H1 (cell line): ENCODE data around the gene EVX2. TPM values are rescaled to one million over a fixed set of nuclear protein-coding genes. Genes with fewer than 3 reads are reported as not detected.

Experiments used
- CTCF ChIA-PET: fragments of 300-600 bp; sonication (Branson Sonifier 250); formaldehyde crosslinking; loops from one replicate; lab custom pipeline; 2021; ENCODE audit not compliant: partially characterized antibody; lab: Charles Lee
- POLR2A ChIA-PET: fragments of 300-600 bp; sonication (Branson Sonifier 250); formaldehyde crosslinking; loops from one replicate; lab custom pipeline; 2021; ENCODE audit warnings: inconsistent platforms; ENCODE audit not compliant: partially characterized antibody; lab: Charles Lee
- DNase-seq, 2 experiments: peaks; one replicate each; pipeline versions ENCODE4 v3.0.0 to v3.0.0-alpha.2; 2010 to 2022; ENCODE audit warnings: low spot score in 2 of 2, low read depth in 1 of 2, mixed read lengths in 1 of 2
- FAIRE-seq: peaks from 2 replicates; lab custom pipeline; 2011; peaks lifted over from hg19 to GRCh38; lab: Jason Lieb, UNC
- H2AFZ ChIP-seq: 2 replicates; pipeline ENCODE4 v1.8.1; 2012; ENCODE audit warnings: low read length, inconsistent platforms
- H2AK5ac ChIP-seq: 2 replicates; pipeline ENCODE4 v1.6.1; 2013; ENCODE audit warnings: low read depth, low read length
- H2BK120ac ChIP-seq: replicated peaks from 2 replicates; pipeline ENCODE3; 2013; ENCODE audit warnings: low read depth, low read length, inconsistent platforms
- H2BK12ac ChIP-seq: 2 replicates; pipeline ENCODE4 v1.6.1; 2013; ENCODE audit warnings: low read depth, low read length
- H2BK15ac ChIP-seq: 2 replicates; pipeline ENCODE4 v1.6.1; 2013; ENCODE audit warnings: low read length
- H2BK20ac ChIP-seq: 2 replicates; pipeline ENCODE4 v1.6.1; 2013; ENCODE audit warnings: low read length
- H2BK5ac ChIP-seq: 2 replicates; pipeline ENCODE4 v1.6.1; 2013; ENCODE audit warnings: low read depth, low read length
- H3K14ac ChIP-seq: 2 replicates; pipeline ENCODE4 v1.6.1; 2013; ENCODE audit warnings: inconsistent platforms; ENCODE audit not compliant: insufficient read length
- H3K18ac ChIP-seq: 2 replicates; pipeline ENCODE4 v1.6.1; 2013; ENCODE audit warnings: low read length; ENCODE audit errors: extremely low read depth
- H3K23ac ChIP-seq: 2 replicates; pipeline ENCODE4 v1.6.1; 2013; ENCODE audit warnings: inconsistent platforms; ENCODE audit not compliant: insufficient read length
- H3K23me2 ChIP-seq: 2 replicates; pipeline ENCODE4 v1.6.1; 2013; ENCODE audit warnings: low read depth, low read length
- H3K27ac ChIP-seq: 2 replicates; pipeline ENCODE4 v1.6.1; 2011; ENCODE audit warnings: low read depth, low read length, inconsistent platforms
- H3K27me3 ChIP-seq, 4 experiments: replicated peaks in 1 of 4; 1 replicate in 1 of 4; 2 replicates in 3 of 4; pipeline versions ENCODE4 v1.6.1 to v1.8.1; 2011 to 2013; ENCODE audit warnings: low read length in 3 of 4, mild to moderate bottlenecking in 3 of 4, inconsistent platforms in 2 of 4, mixed read lengths in 2 of 4, moderate library complexity in 1 of 4; ENCODE audit not compliant: control insufficient read depth in 3 of 4, insufficient read depth in 3 of 4; ENCODE audit errors: extremely low read depth in 1 of 4
- H3K36me3 ChIP-seq, 4 experiments: 2 replicates each; pipeline versions ENCODE4 v1.6.1 to v1.8.1; 2011 to 2013; ENCODE audit warnings: mild to moderate bottlenecking in 4 of 4, low read length in 3 of 4, moderate library complexity in 2 of 4, control low read depth in 1 of 4, inconsistent platforms in 1 of 4; ENCODE audit not compliant: insufficient read depth in 4 of 4, control insufficient read depth in 2 of 4
- H3K4ac ChIP-seq: replicated peaks from 2 replicates; pipeline ENCODE3; 2013; ENCODE audit warnings: low read length, low read depth, mixed read lengths, inconsistent platforms; ENCODE audit not compliant: insufficient read length
- H3K4me1 ChIP-seq, 4 experiments: replicated peaks in 1 of 4; 1 replicate in 1 of 4; 2 replicates in 3 of 4; pipeline versions ENCODE4 v1.6.1 to v1.8.1; 2011 to 2013; ENCODE audit warnings: low read length in 3 of 4, inconsistent platforms in 2 of 4, mixed read lengths in 1 of 4; ENCODE audit not compliant: insufficient read depth in 4 of 4, control insufficient read depth in 3 of 4
- H3K4me2 ChIP-seq, 2 experiments: 2 replicates each; pipeline versions ENCODE4 v1.6.1 to v1.8.1; 2011 to 2013; ENCODE audit warnings: low read depth in 2 of 2, low read length in 2 of 2, control low read depth in 1 of 2, inconsistent platforms in 1 of 2, mild to moderate bottlenecking in 1 of 2; ENCODE audit not compliant: insufficient read depth in 1 of 2
- H3K4me3 ChIP-seq, 4 experiments: fragments of 200-600, 300-600 bp in 1 of 4; sonication (generic), shearing (Covaris generic), sonication (Bioruptor Twin) in 1 of 4; 2 replicates each; pipeline versions ENCODE4 v1.5.1 to v1.8.1; 2011 to 2016; ENCODE audit warnings: low read length in 4 of 4, low read depth in 3 of 4, control low read depth in 2 of 4, inconsistent platforms in 2 of 4, mild to moderate bottlenecking in 2 of 4, mixed read lengths in 1 of 4, moderate library complexity in 1 of 4; ENCODE audit not compliant: insufficient read depth in 2 of 4; ENCODE audit errors: extremely low read depth in 1 of 4
- H3K56ac ChIP-seq: replicated peaks from 2 replicates; pipeline ENCODE3; 2013; ENCODE audit warnings: low read depth, mild to moderate bottlenecking, mixed read lengths, low read length, inconsistent platforms; ENCODE audit not compliant: insufficient read length
- H3K79me1 ChIP-seq: 2 replicates; pipeline ENCODE4 v1.6.1; 2013; ENCODE audit warnings: low read depth, low read length, control low read depth
- H3K79me2 ChIP-seq, 2 experiments: 2 replicates each; pipeline versions ENCODE4 v1.6.1 to v1.8.1; 2012 to 2013; ENCODE audit warnings: low read length in 2 of 2, mild to moderate bottlenecking in 2 of 2, inconsistent platforms in 1 of 2; ENCODE audit not compliant: insufficient read depth in 2 of 2, control insufficient read depth in 1 of 2
- H3K9ac ChIP-seq, 4 experiments: replicated peaks in 1 of 4; 1 replicate in 1 of 4; 2 replicates in 3 of 4; pipeline versions ENCODE4 v1.6.1 to v1.8.1; 2011 to 2013; ENCODE audit warnings: low read depth in 3 of 4, low read length in 3 of 4, control low read depth in 2 of 4, mild to moderate bottlenecking in 2 of 4, moderate library complexity in 2 of 4, inconsistent platforms in 1 of 4; ENCODE audit errors: extremely low read depth in 1 of 4
- H3K9me3 ChIP-seq, 2 experiments: 2 replicates each; pipeline versions ENCODE4 v1.6.1 to v1.8.1; 2012 to 2013; ENCODE audit warnings: mild to moderate bottlenecking in 2 of 2, moderate library complexity in 2 of 2, control low read depth in 1 of 2, inconsistent platforms in 1 of 2, low read depth in 1 of 2, low read length in 1 of 2, mixed read lengths in 1 of 2; ENCODE audit not compliant: insufficient read depth in 2 of 2
- H4K20me1 ChIP-seq, 2 experiments: replicated peaks in 1 of 2; 2 replicates each; pipeline versions ENCODE3 to v1.8.1; 2011 to 2013; ENCODE audit warnings: inconsistent platforms in 2 of 2, low read length in 2 of 2, mild to moderate bottlenecking in 1 of 2; ENCODE audit not compliant: insufficient read depth in 2 of 2, control insufficient read depth in 1 of 2
- H4K5ac ChIP-seq: 2 replicates; pipeline ENCODE4 v1.6.1; 2013; ENCODE audit warnings: low read length, low read depth, mixed read lengths, inconsistent platforms; ENCODE audit not compliant: insufficient read length
- H4K8ac ChIP-seq: 2 replicates; pipeline ENCODE4 v1.8.0; 2013; ENCODE audit warnings: mild to moderate bottlenecking, moderate library complexity, low read length, inconsistent platforms; ENCODE audit not compliant: insufficient read depth; ENCODE audit errors: extremely low read depth
- H4K91ac ChIP-seq: replicated peaks from 2 replicates; pipeline ENCODE3; 2013; ENCODE audit warnings: low read length, mixed read lengths, inconsistent platforms; ENCODE audit not compliant: insufficient read length
- ASH2L ChIP-seq: fragments of 200-600, 300-600 bp; sonication (generic); IDR thresholded peaks from one replicate; pipeline ENCODE4 v1.7.1; 2017; ENCODE audit warnings: low read length
- CEBPB ChIP-seq: IDR thresholded peaks from 2 replicates; pipeline ENCODE4 v1.6.1; 2012; ENCODE audit warnings: low read depth, low read length
- CHD2 ChIP-seq: IDR thresholded peaks from 2 replicates; pipeline ENCODE4 v1.6.1; 2012; ENCODE audit warnings: low read length, improper control_type of control experiment
- EZH2 ChIP-seq: fragments of 200-600 bp; sonication (generic); IDR thresholded peaks from 2 replicates; pipeline ENCODE4 v1.7.1; 2012; ENCODE audit warnings: low read depth, mild to moderate bottlenecking, moderate library complexity, low read length, inconsistent platforms; ENCODE audit not compliant: severe bottlenecking
- KDM5A ChIP-seq: fragments of 200-600 bp; IDR thresholded peaks from 2 replicates; pipeline ENCODE4 v1.7.1; 2012; ENCODE audit warnings: mild to moderate bottlenecking, low read length, inconsistent platforms, mixed read lengths
- POLR2AphosphoS5 ChIP-seq: IDR thresholded peaks from 2 replicates; pipeline ENCODE4 v1.6.1; 2011; ENCODE audit warnings: low read depth, low read length
- RAD21 ChIP-seq, 2 experiments: IDR thresholded peaks in 1 of 2; conservative IDR thresholded peaks in 1 of 2; 2 replicates each; pipeline ENCODE4 v1.6.1; 2011; ENCODE audit warnings: low read depth in 2 of 2, low read length in 2 of 2, improper control_type of control experiment in 1 of 2, inconsistent platforms in 1 of 2, mild to moderate bottlenecking in 1 of 2, moderate library complexity in 1 of 2
- SAP30 ChIP-seq: fragments of 300-600 bp; sonication (generic); IDR thresholded peaks from 2 replicates; pipeline ENCODE4 v1.7.1; 2012; ENCODE audit warnings: low read length, moderate library complexity, mild to moderate bottlenecking, inconsistent platforms; ENCODE audit not compliant: insufficient read depth, insufficient replicate concordance
- SUZ12 ChIP-seq: fragments of 200-600 bp; sonication (generic); IDR thresholded peaks from 2 replicates; pipeline ENCODE4 v1.6.1; 2012; ENCODE audit warnings: mild to moderate bottlenecking, inconsistent platforms, low read length, moderate library complexity, mixed read lengths
- WGBS, 2 experiments: shearing (Covaris generic) in 1 of 2; methylation state at CpG; one replicate each; pipeline versions ENCODE4 v1.1.6 to v1.1.7; 2013 to 2015; ENCODE audit warnings: low lambda C conversion rate in 2 of 2, mixed read lengths in 2 of 2, inconsistent platforms in 1 of 2, low coverage in 1 of 2, missing lambda C conversion rate in 1 of 2; ENCODE audit not compliant: insufficient replicate concordance in 2 of 2, insufficient coverage in 1 of 2, insufficient read length in 1 of 2; ENCODE audit errors: extremely low coverage in 1 of 2, missing lambda C conversion rate in 1 of 2; 5-methylcytosine and 5-hydroxymethylcytosine counted together
- polyA plus RNA-seq, 7 experiments: library from polyadenylated mRNA; depleted of rRNA in 3 of 7; stranded (reverse) in 5 of 7; unstranded in 2 of 7; fragments of >200 nt in 5 of 7; fragments of 200-250 nt in 2 of 7; gene quantifications; 1 replicate in 5 of 7; 2 replicates in 1 of 7; 4 replicates in 1 of 7; pipeline versions ENCODE4 v1.2.1 to v1.2.3, GENCODE V29; 2011 to 2013; ENCODE audit warnings: missing spikeins in 2 of 7, mixed read lengths in 2 of 7
- total RNA-seq: library from RNA; stranded (reverse); fragmentation: NEBNext Ultra II Directional; extraction: Animal tissue kit (Norgen Biotek cat#: 25700); gene quantifications from 2 replicates; pipeline ENCODE4 v1.2.1, GENCODE V29; 2021
- TF ChIP-seq, protein P1 (sequence below): IDR thresholded peaks from 2 replicates; pipeline ENCODE4 v1.6.1; 2012; ENCODE audit warnings: inconsistent platforms

EVX2 gene
- total and polyA plus RNA-seq, 2 of the 8 experiments (the other 6 are each of a cell fraction or from before 2014, with no cell fraction given) = not detected

DNA sequence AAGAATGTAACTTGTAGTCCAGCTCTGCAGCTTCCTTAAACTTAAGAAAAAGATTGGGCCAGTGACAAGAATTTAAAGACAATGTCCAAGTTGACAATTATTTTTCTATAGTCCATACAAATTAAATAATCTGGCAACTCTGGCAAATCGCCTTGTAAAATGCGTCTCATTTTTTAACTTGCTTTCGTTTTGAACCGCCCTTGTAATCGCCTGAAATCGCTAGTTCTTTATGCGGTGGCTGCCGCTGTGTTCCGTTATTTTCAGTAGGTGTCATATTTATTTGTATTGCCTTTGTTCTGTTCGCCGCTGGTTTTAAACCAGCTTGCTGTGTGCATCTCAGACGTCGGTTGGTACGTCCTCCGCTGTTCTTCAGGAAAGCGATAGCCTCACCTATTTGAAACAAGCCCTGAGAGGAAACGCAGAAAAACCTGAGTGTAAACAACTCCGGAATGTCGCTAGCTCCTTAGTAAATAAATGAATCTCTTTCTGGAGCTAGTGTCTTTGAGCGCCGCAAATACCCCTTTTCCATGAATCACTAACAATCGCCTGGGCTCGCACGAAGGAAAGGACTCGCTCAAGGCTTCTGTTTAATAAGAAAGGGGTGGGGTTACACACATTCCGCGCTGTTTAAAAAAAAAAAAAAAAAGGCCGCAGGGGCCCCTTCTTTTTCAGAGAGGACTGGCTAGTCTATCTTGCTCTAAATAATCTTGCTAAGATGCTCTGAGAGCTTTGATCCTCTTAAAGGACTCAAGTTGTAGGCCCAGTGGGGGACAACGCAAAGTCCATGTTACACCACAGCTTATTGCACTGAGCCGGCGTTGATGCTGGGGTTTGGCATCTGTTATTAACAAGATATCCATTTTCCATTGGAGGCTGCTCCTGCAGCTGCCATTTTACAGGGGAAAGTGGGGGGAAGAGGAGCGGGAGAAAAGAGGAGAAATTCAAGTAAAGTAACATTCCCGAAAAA, 48.7 kb upstream of the EVX2 start:
- Histone ChIP-seq H3K4ac (no peak overlapping the region), H3K56ac (no peak overlapping the region), H3K9ac (no peak overlapping the region), H3K79me1 (no peaks in the 10 kb centered on the region), H4K8ac (no peak overlapping the region), H4K91ac (no peak overlapping the region), H3K4me2 (0 out of 4 replicates have a peak overlapping the region, but pooled peaks of 1 of the 2 experiments have one; percentile 18), H2BK20ac (no peak overlapping the region), H2BK15ac (no peak overlapping the region), H2AK5ac (no peak overlapping the region), H2BK12ac (no peak overlapping the region; the same call in 1 of the 2 replicates), H2BK5ac (no peak overlapping the region), H3K23ac (no peak overlapping the region), H3K23me2 (peaks cover 3% of the 10 kb centered on the region; the same call in 1 of the 2 replicates), H3K27me3 (peaks cover 92 to 100% (median 99%) of the 10 kb centered on the region in 4 experiments), H4K5ac (no peak overlapping the region), H2BK120ac (no peak overlapping the region), H3K79me2 (no peaks in the 10 kb centered on the region), H3K4me3 (no peak overlapping the region), H4K20me1 (peaks cover 14 to 31% of the 10 kb centered on the region in 2 experiments), H3K18ac (no peak overlapping the region), H3K14ac (no peak overlapping the region), H2AFZ (no peak overlapping the region), H3K27ac (no peak overlapping the region), H3K36me3 (peaks cover 0 to 19% (median 0%) of the 10 kb centered on the region in 4 experiments; a peak in 1 of 8 replicates), H3K9me3 (no peaks in the 10 kb centered on the region), H3K4me1 (peaks cover 3 to 16% (median 5%) of the 10 kb centered on the region in 4 experiments)
- peak in 1 of 2 experiments; percentile 45 for DNase-seq
- POLR2A ChIA-PET = no interaction called here
- CTCF ChIA-PET = interaction anchor here (0.6 to 4.5 kb wide), 18 partner anchors 9 to 717 kb away, joined by 3 to 30 read pairs (median 5); partner anchors contain the start of genes HOXD10 and HOXD4
- FAIRE-seq = no peak
- WGBS, 2 experiments = 11% methylated on average over 31 of the region's 33 CpGs; no CpG with 5 or more reads in 1 of the 2 experiments
- TF ChIP-seq POLR2AphosphoS5 (no peak), CEBPB (no peak), RAD21 (IDR thresholded peaks at IDR 0.05 in 1 of 2, conservative IDR thresholded peaks at IDR 0.05 in 1 of 2; ENCODE audit: low read depth in 2 of 2, low read length in 2 of 2) (no peak), SUZ12 (peak; percentile 88), EZH2 (peak; percentile 96), KDM5A (no peak), CHD2 (no peak), ASH2L (no peak), SAP30 (no peak)
- TF ChIP-seq, protein P1, sequence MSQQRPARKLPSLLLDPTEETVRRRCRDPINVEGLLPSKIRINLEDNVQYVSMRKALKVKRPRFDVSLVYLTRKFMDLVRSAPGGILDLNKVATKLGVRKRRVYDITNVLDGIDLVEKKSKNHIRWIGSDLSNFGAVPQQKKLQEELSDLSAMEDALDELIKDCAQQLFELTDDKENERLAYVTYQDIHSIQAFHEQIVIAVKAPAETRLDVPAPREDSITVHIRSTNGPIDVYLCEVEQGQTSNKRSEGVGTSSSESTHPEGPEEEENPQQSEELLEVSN = no peak
